Activated CD4-positive, CD25-positive, alpha-beta regulatory T cell treated with anti-CD3 and anti-CD28 coated beads, Interleukin-2, amount 50 U/mL, for 24 hours (primary cell): ENCODE data around the gene CHRND.

ENCODE experiments used
- ATAC-seq, 2 donors: fragments of 150-1000 bp; cut with Tn5 transposase; one replicate each; pipeline ENCODE4 v1.10.0; 2021; ENCODE audit warnings: mild to moderate bottlenecking in 1 of 2, moderate library complexity in 1 of 2

CHRND gene

GRCh38 chr2:232525791-232526371, at the start of gene CHRND:
CHRND (plus strand) TSS chr2:232526160; CDS start chr2:232526216, 56 bp downstream.
- no peak for ATAC-seq

GRCh38 chr2:232476791-232477190, 49.2 kb upstream of the CHRND start:
- no peak for ATAC-seq

- ATAC-seq = no peak
Observed at GRCh38 chr2:232477751-232478510, 48.0 kb upstream of the CHRND start.

GRCh38 chr2:232478571-232479340, 47.2 kb upstream of the CHRND start:
- no peak for ATAC-seq

GRCh38 chr2:232479341-232480200, 46.4 kb upstream of the CHRND start:
- ATAC-seq = no peak

GRCh38 chr2:232480201-232481190, 45.5 kb upstream of the CHRND start:
- no peak for ATAC-seq

GRCh38 chr2:232481322-232482140, 44.4 kb upstream of the CHRND start:
- ATAC-seq = no peak

GRCh38 chr2:232482301-232483238, 43.4 kb upstream of the CHRND start:
- no peak for ATAC-seq

- no peak for ATAC-seq
Observed at GRCh38 chr2:232483311-232483922, 42.5 kb upstream of the CHRND start.

- no peak for ATAC-seq
Observed at GRCh38 chr2:232483923-232484627, 41.9 kb upstream of the CHRND start.

GRCh38 chr2:232484628-232485347, 41.2 kb upstream of the CHRND start:
- no peak for ATAC-seq

GRCh38 chr2:232485348-232485756, 40.6 kb upstream of the CHRND start:
- ATAC-seq = no peak

GRCh38 chr2:232485757-232486557, 40.0 kb upstream of the CHRND start:
- ATAC-seq = no peak

- ATAC-seq = no peak
Observed at GRCh38 chr2:232486558-232487384, 39.2 kb upstream of the CHRND start.

- ATAC-seq = no peak
Observed at GRCh38 chr2:232487385-232488096, 38.4 kb upstream of the CHRND start, which contains the start of gene ECEL1. ECEL1 (minus strand) TSS chr2:232487834; CDS start chr2:232486653, 1,181 bp downstream.
